ENCODE measurements around the gene MAPRE2. TPM values are rescaled to one million over a fixed set of nuclear protein-coding genes. Genes with fewer than 3 reads are reported as not detected.

The MAPRE2 gene
- total RNA-seq, 1 experiment from 2014 or later: 29.4 TPM

DNA sequence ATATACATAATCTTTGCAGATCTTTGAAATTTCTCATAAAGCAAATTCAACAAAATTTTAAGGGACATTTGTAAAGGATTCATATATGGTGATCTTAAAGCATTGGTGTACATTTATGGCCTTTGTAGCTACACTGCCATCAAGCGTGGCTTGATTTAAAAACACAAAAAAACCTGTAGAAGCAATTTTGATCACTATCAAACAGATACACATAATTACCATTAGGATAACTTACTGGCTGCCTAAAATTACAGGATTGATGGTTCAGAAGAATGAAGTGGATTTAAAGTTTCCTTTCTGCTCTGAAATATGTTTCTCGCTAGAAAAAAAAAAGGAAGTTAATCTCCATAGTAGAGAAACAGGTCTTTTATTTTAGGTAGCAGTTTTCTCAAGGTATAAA is 31.4 kb downstream of the MAPRE2 start:
- no peak overlapping the region for H2BK12ac ChIP-seq (ENCODE audit: insufficient read length, low read depth, low read length)
- H3K4me2 ChIP-seq (ENCODE audit: insufficient read depth, insufficient read length, low read length): no peak overlapping the region
- H3K18ac ChIP-seq (ENCODE audit: insufficient read length, low read depth, low read length): no peak overlapping the region
- H3K4me1 ChIP-seq (ENCODE audit: insufficient read depth, low read length): no peaks in the 10 kb centered on the region
- H3T11ph ChIP-seq (ENCODE audit: low read length): no peak overlapping the region
- H3K23ac ChIP-seq (ENCODE audit: insufficient read length, low read depth, low read length): no peak overlapping the region
- no peak overlapping the region for H3K27ac Mint-ChIP-seq
- no peak overlapping the region for H3K9ac ChIP-seq (ENCODE audit: extremely low read depth, insufficient read length, low read length)
- H2BK20ac ChIP-seq (ENCODE audit: low read depth, low read length, poor library complexity, severe bottlenecking): no peak overlapping the region
- no peak overlapping the region for H3K4ac ChIP-seq (ENCODE audit: low read depth, low read length)
- H3K9me3 ChIP-seq (ENCODE audit: control insufficient read depth, low read depth, low read length): no peaks in the 10 kb centered on the region
- H3K27me3 ChIP-seq (ENCODE audit: insufficient read depth, low read length): no peaks in the 10 kb centered on the region
- H3K14ac ChIP-seq (ENCODE audit: insufficient read depth, low read length): no peak overlapping the region
- H2BK120ac ChIP-seq (ENCODE audit: low read depth, low read length, poor library complexity, severe bottlenecking): no peak overlapping the region
- H3K79me1 ChIP-seq (ENCODE audit: insufficient read depth, low read depth, low read length, poor library complexity, severe bottlenecking): no peaks in the 10 kb centered on the region
- DNase-seq: no peak
- H3K27me3 Mint-ChIP-seq (ENCODE audit: low read depth): no peaks in the 10 kb centered on the region
- peaks cover 0 to 9% (median 0%) of the 10 kb centered on the region in 3 experiments; a peak in 2 of 7 replicates for H3K36me3 Mint-ChIP-seq (ENCODE audit: insufficient read depth in 1 of 3, low read depth in 3 of 3)
- no peaks in the 10 kb centered on the region for H3K79me2 ChIP-seq (ENCODE audit: insufficient read depth, low read length)
- peaks cover 13 to 17% of the 10 kb centered on the region in 2 experiments for H3K4me1 Mint-ChIP-seq
- H3K23me2 ChIP-seq (ENCODE audit: insufficient read length, low read depth, low read length, poor library complexity, severe bottlenecking): no peaks in the 10 kb centered on the region
- H3K27ac ChIP-seq (ENCODE audit: insufficient read length, low read depth, low read length): no peak overlapping the region
- no peak overlapping the region for H2AFZ ChIP-seq (ENCODE audit: low read length)
- H2BK5ac ChIP-seq (ENCODE audit: insufficient read length, low read length): no peak overlapping the region
- no peak overlapping the region for H3K56ac ChIP-seq (ENCODE audit: insufficient read length, low read depth, low read length)
- no peaks in the 10 kb centered on the region for H3K9me3 Mint-ChIP-seq
- TF ChIP-seq, protein P1, sequence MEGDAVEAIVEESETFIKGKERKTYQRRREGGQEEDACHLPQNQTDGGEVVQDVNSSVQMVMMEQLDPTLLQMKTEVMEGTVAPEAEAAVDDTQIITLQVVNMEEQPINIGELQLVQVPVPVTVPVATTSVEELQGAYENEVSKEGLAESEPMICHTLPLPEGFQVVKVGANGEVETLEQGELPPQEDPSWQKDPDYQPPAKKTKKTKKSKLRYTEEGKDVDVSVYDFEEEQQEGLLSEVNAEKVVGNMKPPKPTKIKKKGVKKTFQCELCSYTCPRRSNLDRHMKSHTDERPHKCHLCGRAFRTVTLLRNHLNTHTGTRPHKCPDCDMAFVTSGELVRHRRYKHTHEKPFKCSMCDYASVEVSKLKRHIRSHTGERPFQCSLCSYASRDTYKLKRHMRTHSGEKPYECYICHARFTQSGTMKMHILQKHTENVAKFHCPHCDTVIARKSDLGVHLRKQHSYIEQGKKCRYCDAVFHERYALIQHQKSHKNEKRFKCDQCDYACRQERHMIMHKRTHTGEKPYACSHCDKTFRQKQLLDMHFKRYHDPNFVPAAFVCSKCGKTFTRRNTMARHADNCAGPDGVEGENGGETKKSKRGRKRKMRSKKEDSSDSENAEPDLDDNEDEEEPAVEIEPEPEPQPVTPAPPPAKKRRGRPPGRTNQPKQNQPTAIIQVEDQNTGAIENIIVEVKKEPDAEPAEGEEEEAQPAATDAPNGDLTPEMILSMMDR (conservative IDR thresholded peaks at IDR 0.05): no peak
- H2BK15ac ChIP-seq (ENCODE audit: low read depth, low read length): no peak overlapping the region
- H4K91ac ChIP-seq (ENCODE audit: insufficient read length, low read depth, low read length): no peak overlapping the region
- no peak overlapping the region for H4K5ac ChIP-seq (ENCODE audit: insufficient read length, low read depth, low read length)
- no peaks in the 10 kb centered on the region for H4K20me1 ChIP-seq (ENCODE audit: control insufficient read depth, insufficient read depth, insufficient read length)
- WGBS (ENCODE audit: extremely low coverage, insufficient read length, low lambda C conversion rate): no CpG with 5 or more reads among the region's 2 CpGs
- H3K4me3 Mint-ChIP-seq: no peak overlapping the region
- H4K8ac ChIP-seq (replicated peaks; ENCODE audit: insufficient read length, low read depth, low read length): no peak overlapping the region
- H2AK5ac ChIP-seq (ENCODE audit: insufficient read length, low read length): no peak overlapping the region

Data from H9 (cell line).